HepG2 (cell line): ENCODE results near the gene JPT1. TPM values are rescaled to one million over a fixed set of nuclear protein-coding genes. Genes with fewer than 3 reads are reported as not detected.

Experiments
- ATAD3A ChIP-seq: sonication (generic); formaldehyde crosslinking; IDR thresholded peaks from 2 replicates; pipeline ENCODE4 v1.4.0; 2020; ENCODE audit warnings: missing genetic modification reagents
- CENPBD1 ChIP-seq: sonication (generic); formaldehyde crosslinking; IDR thresholded peaks from 2 replicates; pipeline ENCODE4 v1.8.0; 2022; ENCODE audit warnings: missing genetic modification reagents, low read depth, mild to moderate bottlenecking, borderline replicate concordance
- ETV5 ChIP-seq: IDR thresholded peaks from 2 replicates; pipeline ENCODE4 v1.6.1; 2018; ENCODE audit warnings: missing biosample characterization, missing genetic modification reagents, inconsistent platforms, borderline replicate concordance
- HNRNPUL1 ChIP-seq: fragments of 200-400 bp; formaldehyde crosslinking; IDR thresholded peaks from 2 replicates; pipeline ENCODE4 v1.6.1; 2017; ENCODE audit warnings: low read depth, mild to moderate bottlenecking, low read length, moderate library complexity
- JDP2 ChIP-seq: sonication (generic); formaldehyde crosslinking; IDR thresholded peaks from 2 replicates; pipeline ENCODE4 v1.8.1; 2022; ENCODE audit warnings: missing genetic modification reagents, borderline replicate concordance
- MATR3 ChIP-seq: sonication (generic); formaldehyde crosslinking; IDR thresholded peaks from 2 replicates; pipeline ENCODE4 v1.4.0; 2020; ENCODE audit warnings: missing genetic modification reagents
- MIER3 ChIP-seq: IDR thresholded peaks from 2 replicates; pipeline ENCODE4 v1.6.1; 2016; ENCODE audit warnings: missing compliant biosample characterization, borderline replicate concordance
- SIN3B ChIP-seq: fragments of 150-350 bp; IDR thresholded peaks from 2 replicates; pipeline ENCODE4 v1.6.1; 2014; ENCODE audit warnings: low read length
- SMAD3 ChIP-seq: sonication (generic); formaldehyde crosslinking; IDR thresholded peaks from 2 replicates; pipeline ENCODE4 v1.4.0; 2020; ENCODE audit warnings: missing genetic modification reagents
- SRSF9 ChIP-seq: fragments of 200-400 bp; formaldehyde crosslinking; IDR thresholded peaks from 2 replicates; pipeline ENCODE4 v1.6.1; 2018; ENCODE audit warnings: borderline replicate concordance, mild to moderate bottlenecking, low read depth, low read length; ENCODE audit not compliant: insufficient read depth, poor library complexity, severe bottlenecking
- ZMYM4 ChIP-seq: sonication (generic); formaldehyde crosslinking; IDR thresholded peaks from 2 replicates; pipeline ENCODE4 v1.8.1; 2023; ENCODE audit warnings: mild to moderate bottlenecking, missing genetic modification reagents
- ZNF431 ChIP-seq: sonication (generic); formaldehyde crosslinking; IDR thresholded peaks from 2 replicates; pipeline ENCODE4 v1.9.0; 2022; ENCODE audit warnings: missing genetic modification reagents, low read depth, mild to moderate bottlenecking, borderline replicate concordance
- ZNF496 ChIP-seq: sonication (generic); formaldehyde crosslinking; IDR thresholded peaks from 2 replicates; pipeline ENCODE4 v1.8.1; 2023; ENCODE audit warnings: mild to moderate bottlenecking, moderate library complexity, missing genetic modification reagents; ENCODE audit not compliant: insufficient replicate concordance
- ZNF781 ChIP-seq: sonication (generic); formaldehyde crosslinking; IDR thresholded peaks from 2 replicates; pipeline ENCODE4 v1.5.1; 2020; ENCODE audit warnings: borderline replicate concordance, mild to moderate bottlenecking, missing genetic modification reagents; ENCODE audit errors: not compliant biosample characterization
- polyA plus RNA-seq, 8 experiments: library from polyadenylated mRNA; depleted of rRNA in 3 of 8; stranded (reverse) in 7 of 8; unstranded in 1 of 8; fragments of >200 nt; fragmentation: Illumina TruSeq in 4 of 8; extraction: Trizol in 4 of 8; gene quantifications; 2 replicates each; pipeline versions ENCODE4 v1.2.1 to v1.2.3, GENCODE V29; 2011 to 2016; ENCODE audit warnings: low read depth in 4 of 8, missing spikeins in 1 of 8, mixed read lengths in 1 of 8; ENCODE audit not compliant: insufficient read depth in 1 of 8
- total RNA-seq, 5 experiments: library from RNA; depleted of rRNA; stranded (reverse); fragments of >200 nt; fragmentation: Illumina TruSeq; extraction: Trizol; gene quantifications; 2 replicates each; pipeline ENCODE4 v1.2.3, GENCODE V29; 2016; ENCODE audit warnings: low read depth in 1 of 5
- TF ChIP-seq, protein P1 (sequence below): sonication (generic); formaldehyde crosslinking; conservative IDR thresholded peaks from 2 replicates; pipeline ENCODE4 v1.8.0; 2022; ENCODE audit warnings: mild to moderate bottlenecking, moderate library complexity, missing genetic modification reagents

JPT1 gene
- total and polyA plus RNA-seq, 2 of the 13 experiments (the other 11 are each of a cell fraction or from before 2014, with no cell fraction given), result 43.3 to 256 TPM

GRCh38 chr17:75155191-75155601 is 884 bp upstream of the JPT1 start (continued):
- TF ChIP-seq, protein P1, sequence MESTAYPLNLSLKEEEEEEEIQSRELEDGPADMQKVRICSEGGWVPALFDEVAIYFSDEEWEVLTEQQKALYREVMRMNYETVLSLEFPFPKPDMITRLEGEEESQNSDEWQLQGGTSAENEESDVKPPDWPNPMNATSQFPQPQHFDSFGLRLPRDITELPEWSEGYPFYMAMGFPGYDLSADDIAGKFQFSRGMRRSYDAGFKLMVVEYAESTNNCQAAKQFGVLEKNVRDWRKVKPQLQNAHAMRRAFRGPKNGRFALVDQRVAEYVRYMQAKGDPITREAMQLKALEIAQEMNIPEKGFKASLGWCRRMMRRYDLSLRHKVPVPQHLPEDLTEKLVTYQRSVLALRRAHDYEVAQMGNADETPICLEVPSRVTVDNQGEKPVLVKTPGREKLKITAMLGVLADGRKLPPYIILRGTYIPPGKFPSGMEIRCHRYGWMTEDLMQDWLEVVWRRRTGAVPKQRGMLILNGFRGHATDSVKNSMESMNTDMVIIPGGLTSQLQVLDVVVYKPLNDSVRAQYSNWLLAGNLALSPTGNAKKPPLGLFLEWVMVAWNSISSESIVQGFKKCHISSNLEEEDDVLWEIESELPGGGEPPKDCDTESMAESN, result no peak
- no peak for TF ChIP-seq ATAD3A (CRISPR knock-in tag)
- TF ChIP-seq SIN3B, result no peak
- TF ChIP-seq SRSF9, result no peak
- TF ChIP-seq ZMYM4, result no peak
- TF ChIP-seq JDP2 (CRISPR knock-in tag), result no peak
- TF ChIP-seq ETV5 (CRISPR knock-in tag), result no peak
- no peak for TF ChIP-seq HNRNPUL1
- no peak for TF ChIP-seq CENPBD1 (CRISPR knock-in tag)
- no peak for TF ChIP-seq ZNF431
- peak; percentile 5 for TF ChIP-seq ZNF781 (CRISPR knock-in tag)
- no peak for TF ChIP-seq MIER3
- no peak for TF ChIP-seq SMAD3 (CRISPR knock-in tag)
- TF ChIP-seq MATR3, result no peak
- TF ChIP-seq ZNF496 (CRISPR knock-in tag), result no peak
